ENCODE measurements around the gene FBN2.

Gene FBN2

GRCh38 chr5:128538000-128538249 lies at the start of gene FBN2:
FBN2 (minus strand) TSS chr5:128538245; CDS start chr5:128537603, 642 bp downstream.
- peak; percentile 85 for TF ChIP-seq TAF1 (IDR thresholded peaks at IDR 0.05; ENCODE audit: low read depth)
- TF ChIP-seq TEAD4 (IDR thresholded peaks at IDR 0.05), result no peak
- TF ChIP-seq FOXM1 (IDR thresholded peaks at IDR 0.05; ENCODE audit: borderline replicate concordance, low read depth), result no peak
- no peak for TF ChIP-seq EGR1 (IDR thresholded peaks at IDR 0.05)

GRCh38 chr5:128587275-128587674 lies 49.2 kb upstream of the FBN2 start:
- no peak for TF ChIP-seq YY1 (IDR thresholded peaks at IDR 0.05; ENCODE audit: low read depth)
- no peak for TF ChIP-seq EGR1 (IDR thresholded peaks at IDR 0.05)
- TF ChIP-seq TEAD4 (IDR thresholded peaks at IDR 0.05), result no peak
- TF ChIP-seq TAF1 (IDR thresholded peaks at IDR 0.05; ENCODE audit: low read depth), result no peak
- TF ChIP-seq REST (IDR thresholded peaks at IDR 0.05; ENCODE audit: low read depth), result no peak
- no peak for TF ChIP-seq TCF12 (IDR thresholded peaks at IDR 0.05; ENCODE audit: low read depth)
- no peak for TF ChIP-seq CEBPB (IDR thresholded peaks at IDR 0.05)
- TF ChIP-seq CREB1 (IDR thresholded peaks at IDR 0.05; ENCODE audit: low read depth), result no peak
- TF ChIP-seq MAX (IDR thresholded peaks at IDR 0.05), result no peak
- no peak for TF ChIP-seq USF1 (IDR thresholded peaks at IDR 0.05)
- TF ChIP-seq NFIC (IDR thresholded peaks at IDR 0.05), result no peak

- no peak for TF ChIP-seq MAX (IDR thresholded peaks at IDR 0.05)
- TF ChIP-seq CEBPB (IDR thresholded peaks at IDR 0.05), result no peak
These were observed 48.8 kb upstream of the FBN2 start for GRCh38 chr5:128586848-128587247.

- no peak for TF ChIP-seq EP300 (IDR thresholded peaks at IDR 0.05; ENCODE audit: borderline replicate concordance)
- TF ChIP-seq YY1 (IDR thresholded peaks at IDR 0.05; ENCODE audit: low read depth), result no peak
- TF ChIP-seq TAF1 (IDR thresholded peaks at IDR 0.05; ENCODE audit: low read depth), result no peak
- no peak for TF ChIP-seq TCF12 (IDR thresholded peaks at IDR 0.05; ENCODE audit: low read depth)
- no peak for TF ChIP-seq REST (IDR thresholded peaks at IDR 0.05; ENCODE audit: low read depth)
- no peak for TF ChIP-seq CEBPB (IDR thresholded peaks at IDR 0.05)
- TF ChIP-seq EGR1 (IDR thresholded peaks at IDR 0.05), result no peak
- TF ChIP-seq RAD21 (IDR thresholded peaks at IDR 0.05; ENCODE audit: low read depth), result no peak
- no peak for TF ChIP-seq ZBTB7A (IDR thresholded peaks at IDR 0.05; ENCODE audit: low read depth)
These were observed 41.6 kb upstream of the FBN2 start for GRCh38 chr5:128579639-128580038.

GRCh38 chr5:128579093-128579492 lies 41.0 kb upstream of the FBN2 start:
- TF ChIP-seq EP300 (IDR thresholded peaks at IDR 0.05; ENCODE audit: borderline replicate concordance) (peak; percentile 16; the same call in 1 of the 2 replicates), TEAD4 (IDR thresholded peaks at IDR 0.05) (peak; percentile 54; the same call in 1 of the 2 replicates), NFIC (IDR thresholded peaks at IDR 0.05) (no peak; the same call in 1 of the 2 replicates)

GRCh38 chr5:128574041-128574440 lies 36.0 kb upstream of the FBN2 start:
- no peak for TF ChIP-seq TAF1 (IDR thresholded peaks at IDR 0.05; ENCODE audit: low read depth)
- TF ChIP-seq EGR1 (IDR thresholded peaks at IDR 0.05), result no peak
- no peak for TF ChIP-seq NFIC (IDR thresholded peaks at IDR 0.05)

GRCh38 chr5:128572930-128573319 lies 34.9 kb upstream of the FBN2 start:
- TF ChIP-seq FOXM1 (IDR thresholded peaks at IDR 0.05; ENCODE audit: borderline replicate concordance, low read depth) (no peak), REST (IDR thresholded peaks at IDR 0.05; ENCODE audit: low read depth) (no peak), ZBTB7A (IDR thresholded peaks at IDR 0.05; ENCODE audit: low read depth) (no peak), TCF12 (IDR thresholded peaks at IDR 0.05; ENCODE audit: low read depth) (no peak), RAD21 (IDR thresholded peaks at IDR 0.05; ENCODE audit: low read depth) (no peak), MAX (IDR thresholded peaks at IDR 0.05) (no peak), EP300 (IDR thresholded peaks at IDR 0.05; ENCODE audit: borderline replicate concordance) (no peak), USF1 (IDR thresholded peaks at IDR 0.05) (no peak), EGR1 (IDR thresholded peaks at IDR 0.05) (no peak), YY1 (IDR thresholded peaks at IDR 0.05; ENCODE audit: low read depth) (no peak), TAF1 (IDR thresholded peaks at IDR 0.05; ENCODE audit: low read depth) (no peak)
